Omental fat pad (tissue), 4 donors: ENCODE measurements around the gene SH3RF3. TPM values are rescaled to one million over a fixed set of nuclear protein-coding genes. Genes with fewer than 3 reads are reported as not detected.

Experiments used
- ATAC-seq: fragments of 150-250 bp; one replicate; pipeline ENCODE4 v1.9.1; 2016; ENCODE audit warnings: mild to moderate bottlenecking, moderate library complexity; ENCODE audit not compliant: low FRiP score
- DNase-seq: peaks from one replicate; pipeline ENCODE4 v3.0.0-alpha.2; 2019; ENCODE audit warnings: low spot score
- total RNA-seq, 4 donors: library from RNA; depleted of rRNA; stranded (reverse); fragments of >200 nt; gene quantifications; one replicate each; pipeline ENCODE4 v1.1.0, GENCODE V29; 2016
- TF ChIP-seq, protein P1 (sequence below), 3 donors: fragments of 450-650 bp; IDR thresholded peaks; one replicate each; pipeline ENCODE4 v1.5.1; 2016 to 2017; ENCODE audit warnings: antibody characterized with exemption in 3 of 3, mild to moderate bottlenecking in 3 of 3, moderate library complexity in 2 of 3

Gene SH3RF3
- total RNA-seq: 10 to 100 TPM in 2 of 4 donors, 1 to 10 TPM in 2; 6.5 to 16.6 (median 8.6) TPM

DNA sequence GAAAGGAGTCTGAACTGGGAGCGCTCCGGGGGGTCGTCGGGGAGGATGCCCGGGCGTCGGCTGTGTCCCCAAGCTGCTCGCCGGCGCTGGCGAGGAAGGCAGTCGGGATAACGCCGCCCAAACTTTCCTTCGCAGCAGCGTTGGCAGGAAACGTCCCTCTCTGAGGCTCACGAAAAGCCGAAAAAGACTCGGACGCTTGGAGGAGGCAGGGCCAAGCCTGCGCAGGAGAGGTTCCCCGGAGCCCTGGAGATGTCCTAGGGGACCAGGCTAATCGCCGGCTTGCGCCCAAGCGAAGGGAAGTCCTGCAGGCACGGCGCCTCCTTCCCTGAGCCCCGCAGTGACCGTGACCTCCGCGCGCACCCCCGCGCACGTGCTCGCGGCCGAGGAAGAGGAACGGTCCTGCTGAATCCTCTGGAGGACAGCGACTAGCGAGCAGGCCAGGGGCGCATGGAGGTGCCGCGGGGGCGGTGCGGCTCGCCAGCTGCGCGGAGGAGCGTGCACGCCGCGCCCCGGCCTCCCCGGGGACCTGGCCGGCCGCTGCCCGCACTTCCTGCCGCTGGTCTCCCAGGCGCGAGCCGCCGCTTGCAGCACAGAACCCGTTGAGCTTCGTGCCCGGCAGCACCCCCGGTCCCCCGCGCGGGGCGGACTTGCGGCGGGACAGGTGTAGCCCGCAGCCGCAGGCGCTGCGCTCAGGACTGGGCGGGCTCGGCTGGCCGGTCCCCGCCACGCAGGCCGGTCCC lies at the start of gene SH3RF3:
Gene SH3RF3 (plus strand): TSS at position 590 of the 740 bp plus-strand sequence.
- TF ChIP-seq, protein P1, sequence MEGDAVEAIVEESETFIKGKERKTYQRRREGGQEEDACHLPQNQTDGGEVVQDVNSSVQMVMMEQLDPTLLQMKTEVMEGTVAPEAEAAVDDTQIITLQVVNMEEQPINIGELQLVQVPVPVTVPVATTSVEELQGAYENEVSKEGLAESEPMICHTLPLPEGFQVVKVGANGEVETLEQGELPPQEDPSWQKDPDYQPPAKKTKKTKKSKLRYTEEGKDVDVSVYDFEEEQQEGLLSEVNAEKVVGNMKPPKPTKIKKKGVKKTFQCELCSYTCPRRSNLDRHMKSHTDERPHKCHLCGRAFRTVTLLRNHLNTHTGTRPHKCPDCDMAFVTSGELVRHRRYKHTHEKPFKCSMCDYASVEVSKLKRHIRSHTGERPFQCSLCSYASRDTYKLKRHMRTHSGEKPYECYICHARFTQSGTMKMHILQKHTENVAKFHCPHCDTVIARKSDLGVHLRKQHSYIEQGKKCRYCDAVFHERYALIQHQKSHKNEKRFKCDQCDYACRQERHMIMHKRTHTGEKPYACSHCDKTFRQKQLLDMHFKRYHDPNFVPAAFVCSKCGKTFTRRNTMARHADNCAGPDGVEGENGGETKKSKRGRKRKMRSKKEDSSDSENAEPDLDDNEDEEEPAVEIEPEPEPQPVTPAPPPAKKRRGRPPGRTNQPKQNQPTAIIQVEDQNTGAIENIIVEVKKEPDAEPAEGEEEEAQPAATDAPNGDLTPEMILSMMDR (IDR thresholded peaks at IDR 0.05): no peak
- DNase-seq (no peak), ATAC-seq (peak; percentile 45)

DNA sequence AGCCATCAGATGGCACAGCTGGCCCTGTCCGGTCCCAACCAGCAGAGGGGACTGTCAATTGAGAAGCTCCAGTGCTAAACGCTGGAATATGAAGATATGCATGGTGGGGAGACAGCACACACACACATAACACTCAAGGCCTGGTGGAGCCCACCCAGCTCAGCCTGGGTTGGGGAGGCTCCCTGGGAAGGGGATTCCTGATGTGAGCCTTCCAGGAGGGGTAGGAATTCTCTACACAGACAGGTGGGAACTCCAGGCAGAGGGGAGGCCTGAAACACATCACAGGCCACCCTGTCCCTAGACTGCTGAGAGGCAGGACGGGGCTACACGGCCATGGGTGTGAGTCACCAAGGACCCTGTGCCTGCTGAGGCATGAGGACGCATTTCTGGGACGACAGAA lies 49.4 kb upstream of the SH3RF3 start:
- TF ChIP-seq, protein P1 (IDR thresholded peaks at IDR 0.05): no peak
- DNase-seq (no peak), ATAC-seq (no peak)

DNA sequence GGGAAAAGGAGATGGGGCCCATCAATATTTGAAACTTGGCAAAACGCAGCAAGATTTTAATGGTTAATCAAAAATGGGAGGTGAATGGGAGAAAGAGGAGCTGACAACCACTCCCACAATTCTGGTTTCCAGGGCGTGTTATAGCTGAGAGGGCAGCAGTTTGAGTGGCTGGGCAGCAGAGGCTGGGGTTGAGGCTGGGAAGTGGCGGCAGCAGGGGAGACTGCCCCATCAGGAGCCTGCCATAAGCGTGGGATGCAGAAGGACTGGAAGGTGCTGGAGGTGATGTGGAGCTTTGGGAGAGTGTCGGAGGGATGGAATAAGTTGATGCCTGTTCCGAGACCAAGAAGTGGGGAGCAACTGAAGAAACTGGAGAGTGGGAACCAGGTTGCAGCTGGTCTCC lies 48.9 kb upstream of the SH3RF3 start:
- DNase-seq (no peak), ATAC-seq (no peak)
- TF ChIP-seq, protein P1 (IDR thresholded peaks at IDR 0.05): no peak

DNA sequence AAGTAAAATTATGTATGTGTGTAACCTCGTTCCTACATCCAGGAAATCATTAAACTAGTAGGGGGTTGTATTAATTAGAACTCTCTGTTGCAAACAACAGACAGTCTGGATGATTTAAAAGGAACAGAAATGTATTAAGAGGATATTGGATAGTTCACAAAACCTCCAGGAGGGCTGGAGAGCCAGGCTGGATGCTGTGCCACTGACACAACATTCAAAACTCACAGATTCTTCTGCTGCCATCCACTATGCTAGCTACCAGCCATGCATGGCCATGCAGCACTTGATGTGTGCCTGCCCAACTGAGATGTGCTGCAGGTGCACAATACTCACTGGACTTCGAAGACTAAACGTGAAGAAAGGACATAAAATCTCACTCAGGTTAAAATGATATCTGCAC lies 48.2 kb upstream of the SH3RF3 start:
- no peak for ATAC-seq
- no peak for DNase-seq

DNA sequence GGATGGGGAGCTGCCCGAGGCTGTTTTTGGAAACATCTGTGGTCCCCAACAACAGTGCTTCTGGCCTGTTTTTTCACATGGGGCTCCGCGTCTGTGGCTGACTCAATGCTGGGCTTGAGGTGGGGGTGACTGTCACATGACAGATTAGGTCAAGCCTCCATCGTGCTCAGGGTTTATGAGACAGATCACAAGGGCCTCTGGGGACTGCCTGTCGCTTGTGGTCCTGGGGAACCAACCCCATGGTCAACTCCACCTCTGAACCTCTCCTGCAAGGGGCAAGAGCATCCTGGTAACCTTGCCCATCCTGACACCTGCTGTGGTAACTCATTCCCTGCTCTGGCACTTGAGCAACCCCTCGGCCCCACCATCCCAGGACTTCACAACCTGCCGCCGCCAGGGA lies 47.6 kb upstream of the SH3RF3 start:
- ATAC-seq (no peak), DNase-seq (no peak)
- TF ChIP-seq, protein P1 (IDR thresholded peaks at IDR 0.05): no peak

More for the DNA sequence above, 48.2 kb upstream of the SH3RF3 start:
- TF ChIP-seq, protein P1 (IDR thresholded peaks at IDR 0.05): no peak

DNA sequence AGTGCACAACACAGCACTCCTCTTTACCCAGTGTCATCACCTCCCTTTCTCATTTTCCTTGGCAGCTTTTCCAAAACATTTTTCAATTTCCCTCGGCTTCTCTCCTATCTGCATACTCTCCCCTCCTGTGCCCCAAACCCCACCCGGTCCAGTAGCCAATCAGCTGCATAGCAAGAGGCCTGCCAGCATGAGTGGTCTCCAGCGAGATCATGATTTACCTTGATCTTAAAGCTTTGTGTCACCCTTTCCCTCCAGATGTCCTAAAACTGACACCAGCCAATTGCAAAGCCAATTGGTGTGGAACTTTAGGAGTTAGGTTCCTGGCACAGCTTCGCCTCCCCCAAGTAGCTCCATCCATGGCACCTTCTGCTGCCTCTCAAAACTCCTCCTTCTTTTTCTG lies 45.2 kb upstream of the SH3RF3 start:
- TF ChIP-seq, protein P1 (IDR thresholded peaks at IDR 0.05): no peak
- ATAC-seq (no peak), DNase-seq (no peak)

DNA sequence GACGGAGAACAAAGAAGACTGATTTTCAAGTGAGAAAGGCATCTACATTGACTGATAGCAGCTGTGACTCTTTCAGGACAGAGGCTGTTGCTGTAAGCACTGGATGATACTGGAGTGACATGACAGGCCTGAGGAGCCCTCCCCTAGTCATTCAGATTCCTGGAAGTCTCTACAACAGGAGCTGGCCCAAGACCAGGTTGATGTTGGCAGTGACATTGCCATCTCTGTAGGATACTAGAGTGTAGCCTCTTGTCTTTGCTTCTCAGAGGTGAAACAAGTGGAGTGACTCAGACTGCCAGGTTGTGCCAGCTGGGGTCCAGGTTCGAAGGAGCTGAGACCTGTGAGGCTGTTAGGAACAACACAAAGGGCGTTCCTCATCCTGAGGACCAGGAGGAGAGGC lies 44.7 kb upstream of the SH3RF3 start:
- TF ChIP-seq, protein P1 (IDR thresholded peaks at IDR 0.05): no peak
- ATAC-seq (no peak), DNase-seq (no peak)
